OCI-LY7 (cell line): ENCODE data around the gene MTUS2. TPM values are rescaled to one million over a fixed set of nuclear protein-coding genes. Genes with fewer than 3 reads are reported as not detected.
"Not testable (repeated sequence)": the region's sequence is repeated elsewhere in the genome, so short reads cannot be mapped to it uniquely, and the experiment has no call there.

Experiments
- BruUV-seq: library from RNA; stranded (reverse); fragments of 400-500 nt; replicated peaks from 2 replicates; lab custom pipeline; 2021; lab: Mats Ljungman, UMichigan
- CTCF ChIA-PET: fragments of 300-600 bp; sonication (Branson Sonifier 250); formaldehyde crosslinking; loops from one replicate; lab custom pipeline; 2022; ENCODE audit warnings: antibody characterized with exemption; ENCODE audit not compliant: unreplicated experiment; lab: Charles Lee
- POLR2A ChIA-PET: fragments of 300-600 bp; sonication (Branson Sonifier 250); formaldehyde crosslinking; loops from one replicate; lab custom pipeline; 2022; ENCODE audit warnings: antibody characterized with exemption; lab: Charles Lee
- DNase-seq: peaks from one replicate; pipeline ENCODE4 v3.0.0-alpha.2; 2015; ENCODE audit warnings: low spot score
- H2AFZ ChIP-seq: fragments of 200-600 bp; sonication (generic), shearing (Covaris generic); 2 replicates; pipeline ENCODE4 v1.6.1; 2014; ENCODE audit warnings: mild to moderate bottlenecking, antibody characterized with exemption, low read length, moderate library complexity
- H3K27ac ChIP-seq: fragments of 200-600 bp; sonication (generic); 2 replicates; pipeline ENCODE4 v1.5.1; 2014; ENCODE audit warnings: mixed run types, low read depth, mild to moderate bottlenecking, moderate library complexity, low read length, inconsistent platforms; ENCODE audit not compliant: poor library complexity, severe bottlenecking
- H3K36me3 ChIP-seq: fragments of 200-600 bp; sonication (generic); 2 replicates; pipeline ENCODE4 v1.6.1; 2014; ENCODE audit warnings: mild to moderate bottlenecking, antibody characterized with exemption, low read length, moderate library complexity, mixed read lengths; ENCODE audit not compliant: insufficient read depth
- H3K4me1 ChIP-seq: fragments of 200-600 bp; sonication (generic); 2 replicates; pipeline ENCODE4 v1.5.1; 2014; ENCODE audit warnings: mild to moderate bottlenecking, low read length; ENCODE audit not compliant: insufficient read depth, poor library complexity, severe bottlenecking
- H3K4me2 ChIP-seq: fragments of 200-600 bp; sonication (generic); 2 replicates; pipeline ENCODE4 v1.6.1; 2014; ENCODE audit warnings: mild to moderate bottlenecking, low read length
- H3K4me3 ChIP-seq: fragments of 200-600 bp; sonication (generic); 2 replicates; pipeline ENCODE4 v1.5.1; 2014; ENCODE audit warnings: mild to moderate bottlenecking, low read depth, low read length; ENCODE audit not compliant: poor library complexity, severe bottlenecking
- H3K79me2 ChIP-seq: fragments of 200-600 bp; sonication (generic); 2 replicates; pipeline ENCODE4 v1.6.1; 2016; ENCODE audit warnings: low read depth, mild to moderate bottlenecking, low read length, moderate library complexity, mixed read lengths; ENCODE audit not compliant: insufficient read depth
- H3K9me2 ChIP-seq: fragments of 200-600 bp; sonication (generic); 2 replicates; pipeline ENCODE4 v1.6.1; 2016; ENCODE audit warnings: mild to moderate bottlenecking, low read length, mixed read lengths; ENCODE audit not compliant: insufficient read depth
- H3K9me3 ChIP-seq: fragments of 200-600 bp; sonication (generic); 2 replicates; pipeline ENCODE4 v1.6.1; 2014; ENCODE audit warnings: mild to moderate bottlenecking, mixed run types, low read length, mixed read lengths
- H4K20me1 ChIP-seq: fragments of 200-600 bp; sonication (generic); 2 replicates; pipeline ENCODE4 v1.6.1; 2014; ENCODE audit warnings: mild to moderate bottlenecking, antibody characterized with exemption, low read length, moderate library complexity, mixed read lengths; ENCODE audit not compliant: insufficient read depth
- CTCF ChIP-seq: fragments of 200-600 bp; sonication (generic); conservative IDR thresholded peaks from 2 replicates; pipeline ENCODE4 v1.5.1; 2014; ENCODE audit warnings: mild to moderate bottlenecking, antibody characterized with exemption, low read length, moderate library complexity, mixed read lengths
- EZH2phosphoT487 ChIP-seq: fragments of 200-600 bp; sonication (generic); IDR thresholded peaks from 2 replicates; pipeline ENCODE4 v1.6.1; 2018; ENCODE audit warnings: low read depth, borderline replicate concordance, mild to moderate bottlenecking, mixed run types, antibody characterized with exemption, low read length, moderate library complexity, mixed read lengths
- intact Hi-C: fragments of 100-400 bp; cut with micrococcal nuclease; formaldehyde crosslinking; loops from one replicate; pipeline ENCODE4 v1.10.0; 2022; ENCODE audit not compliant: unreplicated experiment
- total RNA-seq, 2 experiments: library from RNA; depleted of rRNA in 1 of 2; stranded (reverse); fragments of >200 nt in 1 of 2; shearing (Covaris generic) in 1 of 2; gene quantifications; 2 replicates each; pipeline ENCODE4 v1.2.3, GENCODE V29; 2014 to 2022

Gene MTUS2
- total RNA-seq, 2 experiments from 2014 or later, result 0.16 to 9.8 TPM

- no peaks in the 10 kb centered on the region for H3K36me3 ChIP-seq
- no peak overlapping the region for H3K4me3 ChIP-seq
- no peak overlapping the region for H2AFZ ChIP-seq
- no peaks in the 10 kb centered on the region for H3K79me2 ChIP-seq
- ChIA-PET CTCF (no interaction called here), POLR2A (no interaction called here)
- no peaks in the 10 kb centered on the region for H4K20me1 ChIP-seq
- no peaks in the 10 kb centered on the region for H3K4me1 ChIP-seq
- H3K9me2 ChIP-seq, result no peaks in the 10 kb centered on the region
- no TSS peak for BruUV-seq
- no peak overlapping the region for H3K4me2 ChIP-seq
- no peak for DNase-seq
- H3K9me3 ChIP-seq, result no peaks in the 10 kb centered on the region
- intact Hi-C loops, result no loop called here
- H3K27ac ChIP-seq, result no peak overlapping the region
- TF ChIP-seq CTCF, result no peak
- no peak for TF ChIP-seq EZH2phosphoT487
Measured at GRCh38 chr13:29339386-29340272, 519.5 kb downstream of the MTUS2 start.

- intact Hi-C loops, H3K4me3 ChIP-seq: not testable (repeated sequence)
Measured at GRCh38 chr13:29345860-29346582, 525.9 kb downstream of the MTUS2 start.

GRCh38 chr13:29355029-29355428, 534.9 kb downstream of the MTUS2 start:
- CTCF ChIA-PET, result no interaction called here
- TF ChIP-seq EZH2phosphoT487 (no peak), CTCF (no peak)

More at GRCh38 chr13:29345860-29346582, 525.9 kb downstream of the MTUS2 start:
- H4K20me1 ChIP-seq, H2AFZ ChIP-seq, H3K79me2 ChIP-seq, CTCF ChIA-PET, BruUV-seq, H3K9me2 ChIP-seq, DNase-seq, H3K27ac ChIP-seq, H3K4me2 ChIP-seq, H3K9me3 ChIP-seq, H3K4me1 ChIP-seq, POLR2A ChIA-PET, H3K36me3 ChIP-seq: not testable (repeated sequence)

More at GRCh38 chr13:29355029-29355428, 534.9 kb downstream of the MTUS2 start:
- no peaks in the 10 kb centered on the region for H3K9me2 ChIP-seq
- BruUV-seq, result no TSS peak
- POLR2A ChIA-PET, result no interaction called here
- H3K27ac ChIP-seq, result no peak overlapping the region
- no peak for DNase-seq
- intact Hi-C loops, result no loop called here
- H3K4me3 ChIP-seq, result no peak overlapping the region
- H3K9me3 ChIP-seq, result no peaks in the 10 kb centered on the region
- H3K4me1 ChIP-seq, result no peaks in the 10 kb centered on the region
- no peak overlapping the region for H3K4me2 ChIP-seq
- H4K20me1 ChIP-seq, result no peaks in the 10 kb centered on the region
- H3K36me3 ChIP-seq, result no peaks in the 10 kb centered on the region
- no peak overlapping the region for H2AFZ ChIP-seq
- no peaks in the 10 kb centered on the region for H3K79me2 ChIP-seq
